PC-3 (cell line): ENCODE data around the gene TSPAN16.

ENCODE experiments used
- EZH2 ChIP-seq: fragments of 300-600 bp; sonication (generic); IDR thresholded peaks from one replicate; pipeline ENCODE4 v1.6.1; 2017; ENCODE audit warnings: antibody characterized with exemption, mild to moderate bottlenecking, low read length; ENCODE audit not compliant: unreplicated experiment
- TF ChIP-seq, protein P1 (sequence below): fragments of 300-600 bp; sonication (generic); conservative IDR thresholded peaks from 2 replicates; pipeline ENCODE4 v1.5.1; 2017; ENCODE audit warnings: antibody characterized with exemption, low read depth, mild to moderate bottlenecking, low read length

GRCh38 chr19:11323601-11324078 lies 27.7 kb downstream of the TSPAN16 start:
- TF ChIP-seq, protein P1, sequence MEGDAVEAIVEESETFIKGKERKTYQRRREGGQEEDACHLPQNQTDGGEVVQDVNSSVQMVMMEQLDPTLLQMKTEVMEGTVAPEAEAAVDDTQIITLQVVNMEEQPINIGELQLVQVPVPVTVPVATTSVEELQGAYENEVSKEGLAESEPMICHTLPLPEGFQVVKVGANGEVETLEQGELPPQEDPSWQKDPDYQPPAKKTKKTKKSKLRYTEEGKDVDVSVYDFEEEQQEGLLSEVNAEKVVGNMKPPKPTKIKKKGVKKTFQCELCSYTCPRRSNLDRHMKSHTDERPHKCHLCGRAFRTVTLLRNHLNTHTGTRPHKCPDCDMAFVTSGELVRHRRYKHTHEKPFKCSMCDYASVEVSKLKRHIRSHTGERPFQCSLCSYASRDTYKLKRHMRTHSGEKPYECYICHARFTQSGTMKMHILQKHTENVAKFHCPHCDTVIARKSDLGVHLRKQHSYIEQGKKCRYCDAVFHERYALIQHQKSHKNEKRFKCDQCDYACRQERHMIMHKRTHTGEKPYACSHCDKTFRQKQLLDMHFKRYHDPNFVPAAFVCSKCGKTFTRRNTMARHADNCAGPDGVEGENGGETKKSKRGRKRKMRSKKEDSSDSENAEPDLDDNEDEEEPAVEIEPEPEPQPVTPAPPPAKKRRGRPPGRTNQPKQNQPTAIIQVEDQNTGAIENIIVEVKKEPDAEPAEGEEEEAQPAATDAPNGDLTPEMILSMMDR, result no peak
- no peak for TF ChIP-seq EZH2
